GM18508 (cell line): Measurements from ENCODE around the gene SPIRE1.

ENCODE experiments used
- ATAC-seq: cut with Tn5 transposase; IDR thresholded peaks from one replicate; pipeline ENCODE4 v1.9.1; 2021; ENCODE audit warnings: moderate number of reproducible peaks; ENCODE audit not compliant: insufficient read depth, unreplicated experiment

The SPIRE1 gene

GRCh38 chr18:12397793-12398192, 260.1 kb downstream of the SPIRE1 start:
- ATAC-seq = no peak

GRCh38 chr18:12397254-12397653, 260.7 kb downstream of the SPIRE1 start:
- ATAC-seq = no peak
